ENCODE results near the gene ARAP1.

Gene ARAP1

DNA sequence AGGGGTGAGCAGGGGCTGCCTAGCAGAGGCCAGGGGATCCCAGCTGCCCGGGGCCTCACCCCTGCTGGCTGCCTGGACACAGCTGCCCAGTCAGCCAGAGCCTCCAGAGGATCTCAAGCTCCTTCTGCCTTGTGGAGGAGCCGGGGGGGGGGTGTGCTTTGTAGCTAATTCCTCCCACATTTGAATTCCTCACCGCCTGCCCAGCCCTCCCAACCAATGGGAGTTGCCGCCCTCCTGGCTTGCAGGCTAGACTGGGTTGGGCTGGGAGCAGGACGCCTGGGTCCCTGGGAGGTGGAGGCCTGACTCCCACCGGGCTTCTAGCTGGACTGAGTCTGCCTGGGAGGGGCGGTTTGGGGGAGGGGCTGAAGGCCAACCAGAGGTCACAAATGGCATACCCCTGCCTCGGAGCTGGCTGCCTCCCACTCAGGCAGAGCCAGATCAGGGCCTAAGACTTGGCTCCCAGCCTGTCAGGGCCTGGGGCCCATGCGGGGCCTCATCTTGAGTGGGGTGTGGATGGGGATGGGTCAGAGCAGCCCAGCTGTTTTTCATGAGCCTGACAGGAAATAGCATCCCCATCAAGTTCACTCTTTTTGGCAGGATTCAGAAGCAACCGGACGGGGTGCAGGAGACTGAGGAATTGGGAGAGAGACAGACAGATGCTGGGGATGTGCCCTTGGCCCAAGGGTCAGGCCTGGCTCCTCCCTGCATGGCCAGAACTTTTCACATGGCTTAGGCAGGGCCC, 48.8 kb downstream of the ARAP1 start:
- no peaks in the 10 kb centered on the region for H3K9me3 Mint-ChIP-seq
- H3K4me1 Mint-ChIP-seq (ENCODE audit: low read depth in 2 of 2), result peaks cover 15 to 23% of the 10 kb centered on the region in 2 donors
- peaks cover 60% of the 10 kb centered on the region for H3K36me3 Mint-ChIP-seq (ENCODE audit: insufficient read depth)
- DNase-seq (no peak), ATAC-seq (replicated peaks) (no peak)
- H3K27me3 Mint-ChIP-seq, result no peaks in the 10 kb centered on the region
- peak overlapping the region in 1 of 2 donors; percentile 78 for H3K27ac Mint-ChIP-seq
- no peak overlapping the region for H3K4me3 Mint-ChIP-seq

- ATAC-seq (replicated peaks), result no peak
- peaks cover 63% of the 10 kb centered on the region for H3K36me3 Mint-ChIP-seq (ENCODE audit: insufficient read depth)
- H3K9me3 Mint-ChIP-seq, result no peaks in the 10 kb centered on the region
- H3K4me3 Mint-ChIP-seq, result no peak overlapping the region
- no peak for DNase-seq
- peak overlapping the region; percentile 49 to 78 for H3K27ac Mint-ChIP-seq
- peaks cover 13 to 23% of the 10 kb centered on the region in 2 donors for H3K4me1 Mint-ChIP-seq (ENCODE audit: low read depth in 2 of 2)
- no peaks in the 10 kb centered on the region for H3K27me3 Mint-ChIP-seq
Measured at GRCh38 chr11:72702577-72703241, 49.5 kb downstream of the ARAP1 start.

- Mint-ChIP-seq H3K9me3 (no peaks in the 10 kb centered on the region), H3K36me3 (ENCODE audit: insufficient read depth) (peaks cover 63% of the 10 kb centered on the region), H3K27me3 (no peaks in the 10 kb centered on the region), H3K27ac (peak overlapping the region in 1 of 2 donors; percentile 49), H3K4me1 (ENCODE audit: low read depth in 2 of 2) (peaks cover 11 to 17% of the 10 kb centered on the region in 2 donors), H3K4me3 (no peak overlapping the region)
- DNase-seq (no peak), ATAC-seq (replicated peaks) (no peak)
Measured at GRCh38 chr11:72702096-72702495, 50.1 kb downstream of the ARAP1 start.

DNA sequence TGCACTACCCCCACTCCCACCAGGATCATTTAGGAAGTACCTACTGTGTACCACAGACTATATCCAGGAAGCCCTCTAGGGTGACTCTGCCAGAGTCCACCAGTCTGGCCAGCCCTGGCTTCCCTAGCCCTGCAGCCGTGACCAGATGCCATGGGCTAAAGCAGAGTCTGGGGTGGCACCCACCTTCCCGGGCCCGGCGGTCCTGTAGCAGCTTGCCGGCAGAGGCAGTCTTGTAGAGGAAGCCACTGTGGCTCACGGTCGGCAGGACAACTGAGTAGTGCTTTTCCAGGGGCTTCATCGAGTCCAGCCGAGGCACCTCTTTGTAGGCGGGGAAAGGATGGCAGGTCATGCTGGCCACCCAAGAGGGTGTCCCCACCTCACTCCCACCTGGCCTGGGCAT, 50.7 kb downstream of the ARAP1 start:
- Mint-ChIP-seq H3K4me1 (ENCODE audit: low read depth in 2 of 2) (peaks cover 7 to 15% of the 10 kb centered on the region in 2 donors), H3K36me3 (ENCODE audit: insufficient read depth) (peaks cover 59% of the 10 kb centered on the region), H3K27me3 (no peaks in the 10 kb centered on the region), H3K9me3 (no peaks in the 10 kb centered on the region), H3K27ac (no peak overlapping the region), H3K4me3 (peak overlapping the region in 1 of 2 donors; percentile 6)
- DNase-seq, result no peak
- ATAC-seq (replicated peaks), result no peak

DNA sequence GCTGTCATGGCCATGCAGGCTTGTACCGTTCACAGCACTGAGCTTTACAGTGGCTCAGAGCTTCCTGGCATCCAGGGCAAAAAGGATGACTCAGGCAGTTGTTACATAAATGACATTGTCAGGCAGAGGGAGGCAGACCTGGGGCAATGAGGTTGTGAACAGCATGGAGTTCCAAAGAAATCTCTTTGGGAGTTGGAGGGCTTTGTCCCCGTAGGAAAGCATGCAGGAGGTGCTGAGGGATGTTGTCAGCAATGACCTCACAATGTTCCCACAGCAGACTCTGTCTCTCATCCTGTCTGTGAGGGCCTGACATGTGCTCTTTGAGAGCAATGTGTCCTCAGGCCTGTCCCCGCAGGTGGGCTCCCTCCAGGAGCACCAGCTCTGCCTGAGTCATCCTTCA, 52.1 kb downstream of the ARAP1 start:
- Mint-ChIP-seq H3K36me3 (ENCODE audit: insufficient read depth) (peaks cover 62% of the 10 kb centered on the region), H3K4me1 (ENCODE audit: low read depth in 2 of 2) (peaks cover 5 to 6% of the 10 kb centered on the region in 2 donors), H3K4me3 (no peak overlapping the region), H3K9me3 (no peaks in the 10 kb centered on the region), H3K27me3 (no peaks in the 10 kb centered on the region), H3K27ac (peak overlapping the region; percentile 58 to 81)
- no peak for ATAC-seq (replicated peaks)
- no peak for DNase-seq

DNA sequence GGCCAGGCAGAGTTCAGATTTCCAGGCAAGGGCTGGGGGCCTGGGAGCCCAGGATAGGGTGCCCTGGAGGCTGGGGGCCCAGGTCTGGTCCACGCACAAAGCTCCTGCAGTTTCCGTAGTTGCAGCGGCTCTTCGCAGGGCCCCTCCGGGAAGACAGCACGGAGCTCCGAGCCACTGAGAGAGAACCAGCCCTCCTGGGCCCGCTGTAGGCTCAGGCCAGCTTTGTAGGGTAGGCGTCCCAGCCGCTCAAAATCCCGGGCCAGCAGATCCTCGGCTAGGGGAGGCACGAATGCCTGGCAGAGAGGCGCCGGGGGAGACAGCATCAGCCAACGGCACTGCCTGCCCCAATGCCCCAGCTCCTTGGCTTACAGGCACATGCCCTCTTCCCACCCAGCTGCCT, 54.4 kb downstream of the ARAP1 start:
- H3K27me3 Mint-ChIP-seq, result no peaks in the 10 kb centered on the region
- DNase-seq, result no peak
- ATAC-seq (replicated peaks), result no peak
- peak overlapping the region; percentile 66 to 81 for H3K27ac Mint-ChIP-seq
- no peaks in the 10 kb centered on the region for H3K9me3 Mint-ChIP-seq
- H3K4me1 Mint-ChIP-seq (ENCODE audit: low read depth in 2 of 2), result peaks cover 9 to 10% of the 10 kb centered on the region in 2 donors
- H3K36me3 Mint-ChIP-seq (ENCODE audit: insufficient read depth), result peaks cover 65% of the 10 kb centered on the region
- no peak overlapping the region for H3K4me3 Mint-ChIP-seq

GRCh38 chr11:72696866-72697700, 55.1 kb downstream of the ARAP1 start:
- Mint-ChIP-seq H3K36me3 (ENCODE audit: insufficient read depth) (peaks cover 68% of the 10 kb centered on the region), H3K4me3 (no peak overlapping the region), H3K27ac (no peak overlapping the region), H3K9me3 (no peaks in the 10 kb centered on the region), H3K4me1 (ENCODE audit: low read depth in 2 of 2) (peaks cover 10 to 11% of the 10 kb centered on the region in 2 donors), H3K27me3 (no peaks in the 10 kb centered on the region)
- ATAC-seq (replicated peaks) (no peak), DNase-seq (no peak)

GRCh38 chr11:72695354-72695753, 56.9 kb downstream of the ARAP1 start:
- no peak for ATAC-seq (replicated peaks)
- H3K9me3 Mint-ChIP-seq, result no peaks in the 10 kb centered on the region

DNA sequence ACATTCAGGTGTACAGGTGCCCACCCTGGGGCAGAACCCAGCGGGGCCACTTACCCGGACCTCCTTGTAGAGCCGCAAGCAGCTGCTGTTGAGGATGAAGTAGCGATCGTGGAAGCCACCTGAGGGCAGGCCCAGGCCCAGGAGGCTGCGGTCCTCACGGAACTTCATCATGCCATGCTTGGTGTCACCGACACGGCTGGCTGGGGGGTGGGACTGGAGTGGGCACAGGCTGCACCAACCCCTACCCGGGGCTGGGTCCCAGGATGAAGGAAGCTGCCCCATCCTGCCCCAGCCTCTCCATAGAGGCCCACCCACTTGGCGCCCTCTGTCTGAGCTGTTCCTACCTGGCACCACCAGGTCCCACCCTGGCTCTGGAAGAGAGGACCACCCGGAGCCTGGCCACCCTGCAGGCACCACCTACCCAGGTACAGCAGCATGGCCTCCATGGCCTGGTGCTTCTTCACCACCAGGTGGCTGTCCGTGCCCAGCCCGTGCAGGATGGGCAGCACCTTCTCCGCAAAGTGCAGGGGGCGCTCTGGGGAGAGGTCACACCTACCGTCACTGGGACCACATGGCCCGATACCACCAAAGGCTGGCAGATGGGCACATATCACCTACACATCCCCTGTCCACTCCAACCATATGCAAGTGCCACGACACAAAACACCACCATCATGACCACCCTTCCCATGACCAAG, 58.8 kb downstream of the ARAP1 start:
- DNase-seq (no peak), ATAC-seq (replicated peaks) (no peak)
- no peaks in the 10 kb centered on the region for H3K27me3 Mint-ChIP-seq
- H3K27ac Mint-ChIP-seq, result peak overlapping the region in 1 of 2 donors; percentile 63
- H3K9me3 Mint-ChIP-seq, result no peaks in the 10 kb centered on the region
- H3K4me3 Mint-ChIP-seq, result no peak overlapping the region
- peaks cover 5 to 13% of the 10 kb centered on the region in 2 donors for H3K4me1 Mint-ChIP-seq (ENCODE audit: low read depth in 2 of 2)
- H3K36me3 Mint-ChIP-seq (ENCODE audit: insufficient read depth), result peaks cover 57% of the 10 kb centered on the region

More at GRCh38 chr11:72695354-72695753, 56.9 kb downstream of the ARAP1 start:
- Mint-ChIP-seq H3K4me3 (no peak overlapping the region), H3K36me3 (ENCODE audit: insufficient read depth) (peaks cover 62% of the 10 kb centered on the region), H3K27ac (peak overlapping the region in 1 of 2 donors; percentile 2), H3K27me3 (no peaks in the 10 kb centered on the region), H3K4me1 (ENCODE audit: low read depth in 2 of 2) (peaks cover 10 to 12% of the 10 kb centered on the region in 2 donors)
- DNase-seq, result no peak

GRCh38 chr11:72692498-72693237, 59.5 kb downstream of the ARAP1 start:
- no peak for DNase-seq
- no peak for ATAC-seq (replicated peaks)

GRCh38 chr11:72690166-72690565, 62.0 kb downstream of the ARAP1 start:
- H3K4me3 Mint-ChIP-seq, result no peak overlapping the region
- peak overlapping the region; percentile 35 to 73 for H3K27ac Mint-ChIP-seq
- no peaks in the 10 kb centered on the region for H3K9me3 Mint-ChIP-seq
- H3K4me1 Mint-ChIP-seq (ENCODE audit: low read depth in 2 of 2), result peaks cover 16 to 22% of the 10 kb centered on the region in 2 donors
- H3K36me3 Mint-ChIP-seq (ENCODE audit: insufficient read depth), result peaks cover 48% of the 10 kb centered on the region
- H3K27me3 Mint-ChIP-seq, result no peaks in the 10 kb centered on the region
- no peak for DNase-seq
- no peak for ATAC-seq (replicated peaks)

More at GRCh38 chr11:72692498-72693237, 59.5 kb downstream of the ARAP1 start:
- H3K9me3 Mint-ChIP-seq, result no peaks in the 10 kb centered on the region
- H3K4me3 Mint-ChIP-seq, result no peak overlapping the region
- H3K36me3 Mint-ChIP-seq (ENCODE audit: insufficient read depth), result peaks cover 56% of the 10 kb centered on the region
- H3K27ac Mint-ChIP-seq, result peak overlapping the region in 1 of 2 donors; percentile 63
- peaks cover 5 to 13% of the 10 kb centered on the region in 2 donors for H3K4me1 Mint-ChIP-seq (ENCODE audit: low read depth in 2 of 2)
- H3K27me3 Mint-ChIP-seq, result no peaks in the 10 kb centered on the region

DNA sequence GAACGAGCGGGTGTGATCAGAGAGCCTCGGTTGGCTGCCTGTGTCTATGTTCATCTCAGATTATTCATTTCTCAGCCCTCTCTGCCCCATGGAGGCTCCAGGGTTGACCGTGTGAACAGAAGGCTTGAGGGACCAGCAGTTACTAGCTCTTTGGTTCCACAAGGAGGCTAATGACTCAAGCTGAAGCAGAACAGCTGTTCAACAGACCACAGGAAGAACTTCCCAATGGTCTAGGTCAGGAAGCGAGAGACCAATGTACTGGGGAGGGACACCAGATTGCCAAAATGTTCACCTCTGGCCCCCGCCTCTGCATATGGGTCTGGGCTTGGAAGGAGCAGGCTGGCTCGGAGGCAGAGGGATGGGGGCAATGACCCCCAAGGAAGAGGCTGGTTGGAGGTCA, 63.3 kb downstream of the ARAP1 start:
- Mint-ChIP-seq H3K27ac (peak overlapping the region; percentile 38 to 79), H3K4me3 (no peak overlapping the region), H3K27me3 (no peaks in the 10 kb centered on the region), H3K9me3 (no peaks in the 10 kb centered on the region), H3K4me1 (ENCODE audit: low read depth in 2 of 2) (peaks cover 16 to 20% of the 10 kb centered on the region in 2 donors), H3K36me3 (ENCODE audit: insufficient read depth) (peaks cover 44% of the 10 kb centered on the region)
- DNase-seq (no peak), ATAC-seq (replicated peaks) (no peak)

Measured in effector memory CD8-positive, alpha-beta T cell (primary cell).